Esophagus squamous epithelium (tissue), 4 donors: ENCODE measurements around the gene RAD9A.

ENCODE experiments used
- CTCF ChIP-seq, 6 experiments: fragments of 450-650 bp in 4 of 6; fragments of 200-600 bp in 2 of 6; sonication (generic) in 2 of 6; IDR thresholded peaks; one replicate each; pipeline ENCODE4 v1.5.1; 2016 to 2019; ENCODE audit warnings: antibody characterized with exemption in 6 of 6, mild to moderate bottlenecking in 4 of 6, moderate library complexity in 4 of 6
- POLR2A ChIP-seq, 4 donors: fragments of 450-650 bp; IDR thresholded peaks; one replicate each; pipeline ENCODE4 v1.6.1; 2017; ENCODE audit warnings: antibody characterized with exemption in 4 of 4, mild to moderate bottlenecking in 4 of 4, moderate library complexity in 3 of 4

DNA sequence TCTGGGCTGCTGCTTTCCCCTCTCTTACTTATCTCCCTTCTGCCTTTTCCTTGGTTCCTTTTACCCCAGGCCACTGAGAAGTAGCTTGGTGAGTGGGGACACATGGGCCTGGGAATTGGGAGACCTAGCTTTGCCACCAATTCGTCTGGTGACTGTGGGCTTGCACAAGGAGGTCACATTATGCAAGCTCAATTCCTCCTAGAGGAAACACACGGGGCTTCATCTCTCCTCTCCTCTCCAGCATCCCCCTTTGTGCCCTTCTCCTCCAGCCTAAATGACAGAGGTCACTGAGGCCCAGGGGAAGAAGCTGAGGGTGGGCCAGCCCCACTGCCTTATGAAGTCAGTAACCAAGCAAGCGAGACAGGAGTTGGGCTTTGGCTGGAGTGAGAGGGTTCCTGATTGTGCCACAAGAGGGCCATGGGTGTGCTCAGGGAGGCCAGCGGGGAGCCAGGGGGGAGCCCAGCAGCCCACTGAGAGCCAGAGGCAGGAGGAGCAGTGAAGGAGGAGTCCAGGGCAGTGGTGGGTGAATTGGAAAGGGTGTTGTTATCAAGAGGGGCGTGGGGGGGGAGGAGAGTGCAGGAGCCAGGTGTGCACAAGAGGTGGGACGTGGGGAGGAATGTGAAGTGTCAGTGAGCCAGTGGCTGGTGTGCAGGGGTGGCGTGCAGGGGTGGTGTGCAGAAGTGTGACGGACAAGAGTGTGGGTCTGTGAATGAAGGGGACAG, 20.4 kb upstream of the RAD9A start:
- TF ChIP-seq CTCF (IDR thresholded peaks at IDR 0.05) (peak in 4 of 6 experiments; percentile 33 to 59 (median 48)), POLR2A (IDR thresholded peaks at IDR 0.05) (no peak)
